IPS-18c (cell line): ENCODE results near the gene ABHD4.
"Not testable (repeated sequence)": the region's sequence is repeated elsewhere in the genome, so short reads cannot be mapped to it uniquely, and the experiment has no call there.

ENCODE experiments used
- H3K4me3 ChIP-seq: 2 replicates; pipeline ENCODE4 v1.7.0; 2013; ENCODE audit warnings: low read depth, mild to moderate bottlenecking, low read length, moderate library complexity; ENCODE audit not compliant: insufficient read depth
- H3K9me3 ChIP-seq: one replicate; pipeline ENCODE4 v1.6.1; 2013; ENCODE audit warnings: mild to moderate bottlenecking, low read length, moderate library complexity; ENCODE audit not compliant: control insufficient read depth, insufficient read depth

ABHD4 gene

DNA sequence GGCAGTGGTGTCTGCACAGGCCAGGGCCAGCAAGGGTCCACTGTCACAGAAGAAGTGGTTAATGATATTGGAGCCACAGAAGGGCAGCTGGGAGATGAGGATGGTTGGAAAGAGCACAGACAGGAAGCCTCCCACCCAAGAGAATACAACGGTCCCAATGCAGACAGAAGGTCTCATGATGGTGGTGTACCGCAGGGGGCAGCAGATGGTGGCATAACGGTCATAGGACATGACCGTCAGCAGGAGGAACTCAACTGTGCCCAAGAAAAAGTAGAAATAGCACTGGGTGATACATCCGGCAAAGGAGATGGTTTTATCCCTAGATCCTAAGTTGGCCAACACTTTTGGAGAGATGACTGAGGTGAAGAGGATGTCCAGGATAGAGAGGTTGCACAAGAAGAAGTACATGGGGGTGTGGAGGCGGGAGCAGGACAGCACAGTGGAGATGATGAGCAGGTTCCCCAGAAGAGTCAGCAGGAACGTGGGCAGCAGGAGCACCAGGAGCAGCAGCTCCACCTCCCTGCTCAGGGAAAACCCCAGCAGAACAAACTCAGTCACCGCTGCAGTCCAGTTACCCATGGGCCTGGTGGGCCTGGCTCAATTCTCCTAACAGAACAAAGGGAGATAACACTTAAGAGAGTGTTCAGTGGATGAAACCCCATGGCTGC lies 36.3 kb downstream of the ABHD4 start:
- no peak overlapping the region for H3K4me3 ChIP-seq
- H3K9me3 ChIP-seq, result peaks cover 4% of the 10 kb centered on the region

GRCh38 chr14:22635980-22636379 lies 37.9 kb downstream of the ABHD4 start:
- not testable (repeated sequence) for H3K9me3 ChIP-seq, H3K4me3 ChIP-seq

DNA sequence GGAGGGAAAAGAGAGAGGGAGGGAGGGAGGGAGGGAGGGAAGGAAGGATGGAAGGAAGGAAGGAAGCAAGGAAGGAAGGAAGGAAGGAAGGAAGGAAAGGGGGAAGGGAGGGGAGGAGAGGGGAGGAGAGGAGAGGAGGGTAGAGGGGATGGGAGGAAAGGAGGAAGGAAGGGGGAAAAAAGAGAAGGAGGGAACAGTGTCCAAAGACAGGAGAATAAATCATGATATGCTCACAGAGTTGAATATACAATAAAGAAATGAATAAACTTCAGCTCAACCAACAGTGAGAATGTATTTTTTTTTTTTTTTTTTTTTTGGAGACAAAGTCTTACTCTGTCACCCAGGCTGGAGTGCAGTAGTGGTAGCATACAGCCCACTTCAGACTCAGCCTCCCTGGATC lies 42.1 kb downstream of the ABHD4 start:
- Histone ChIP-seq H3K9me3 (no peaks in the 10 kb centered on the region), H3K4me3 (no peak overlapping the region)

DNA sequence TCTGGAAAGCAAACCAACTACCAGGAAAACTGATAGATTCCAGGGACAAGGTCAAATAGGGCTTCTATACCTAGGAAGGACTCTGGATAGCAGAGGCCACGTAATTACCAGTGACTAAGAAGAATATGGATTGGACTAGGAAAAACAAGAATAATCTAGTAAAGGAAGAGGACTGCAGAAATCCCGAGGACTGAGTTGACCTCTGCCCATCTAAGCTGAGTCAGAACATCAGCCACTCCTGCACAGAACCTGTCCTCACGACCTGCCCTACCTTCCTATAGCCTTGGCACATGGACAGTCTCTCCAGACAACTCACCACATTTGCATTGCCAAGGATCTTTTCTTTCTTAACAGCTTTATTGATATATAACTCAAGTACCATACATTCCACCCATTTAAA lies 43.7 kb downstream of the ABHD4 start:
- Histone ChIP-seq H3K4me3 (no peak overlapping the region), H3K9me3 (no peaks in the 10 kb centered on the region)

DNA sequence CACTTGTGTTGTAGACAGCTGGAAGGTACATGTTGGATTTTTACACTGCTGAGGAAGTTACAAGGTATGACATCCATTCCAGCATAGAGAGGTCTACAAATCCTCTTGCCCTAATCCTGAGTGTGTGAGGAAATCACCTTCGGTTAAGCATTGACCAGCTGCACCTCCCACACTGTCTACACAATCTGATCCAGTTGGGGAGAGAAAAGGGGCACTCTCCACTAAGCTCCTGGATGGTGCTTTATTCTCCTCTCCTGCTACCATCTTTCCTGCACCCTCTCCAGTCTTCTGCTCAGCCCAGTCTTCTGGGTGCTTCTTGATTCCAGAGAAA lies 46.2 kb downstream of the ABHD4 start, which contains the start of gene OR6J1:
Gene OR6J1 (minus strand): TSS at position 48 of the 331 bp plus-strand sequence. CDS start 9,541 bp downstream, outside the sequence.
- no peak within 1 kb of the TSS for H3K4me3 ChIP-seq
- H3K9me3 ChIP-seq, result no peaks in the 10 kb centered on the region

GRCh38 chr14:22646570-22647254 lies 48.6 kb downstream of the ABHD4 start:
- H3K4me3 ChIP-seq, result no peak overlapping the region
- no peaks in the 10 kb centered on the region for H3K9me3 ChIP-seq

GRCh38 chr14:22648506-22648905 lies 50.4 kb downstream of the ABHD4 start:
- Histone ChIP-seq H3K4me3 (no peak overlapping the region), H3K9me3 (no peaks in the 10 kb centered on the region)

DNA sequence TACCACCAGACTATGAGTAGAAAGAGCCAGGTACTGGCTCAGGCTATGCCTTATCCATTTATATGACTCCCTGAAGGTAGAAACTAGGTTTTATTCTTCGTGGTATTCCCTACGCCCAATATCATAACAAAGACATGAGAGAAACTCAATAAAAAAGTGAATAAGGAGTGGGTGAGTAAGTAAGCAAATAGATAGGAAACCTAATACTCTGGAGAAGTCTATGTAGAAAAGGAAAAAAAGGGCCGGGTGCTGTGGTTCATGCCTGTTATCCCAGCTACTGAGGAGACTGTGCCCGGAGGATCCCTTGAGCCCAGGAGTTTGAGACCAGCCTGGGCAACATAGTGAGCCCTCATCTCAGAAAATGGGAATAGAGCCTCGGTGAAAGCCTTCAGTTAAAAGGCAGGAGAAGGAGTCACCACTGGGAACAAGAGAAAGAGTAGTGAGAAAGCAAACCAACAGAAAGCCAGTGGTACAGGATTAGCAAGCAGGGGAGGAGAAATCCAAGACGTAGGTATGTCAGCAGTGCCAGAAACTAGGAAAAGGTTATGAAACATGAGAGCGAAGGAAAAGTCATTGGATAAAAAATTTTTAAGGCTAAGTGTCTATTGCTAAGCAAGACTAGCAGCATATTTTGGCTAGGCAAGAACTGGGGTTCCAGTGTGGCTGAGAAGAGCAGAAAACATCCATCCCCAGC lies 52.1 kb downstream of the ABHD4 start:
- Histone ChIP-seq H3K9me3 (no peaks in the 10 kb centered on the region), H3K4me3 (no peak overlapping the region)

- no peaks in the 10 kb centered on the region for H3K9me3 ChIP-seq
- H3K4me3 ChIP-seq, result no peak overlapping the region
Observed at GRCh38 chr14:22650960-22651521, 52.9 kb downstream of the ABHD4 start.

- Histone ChIP-seq H3K9me3 (no peaks in the 10 kb centered on the region), H3K4me3 (no peak overlapping the region)
Observed at GRCh38 chr14:22651586-22651985, 53.5 kb downstream of the ABHD4 start.

- Histone ChIP-seq H3K9me3 (no peaks in the 10 kb centered on the region), H3K4me3 (no peak overlapping the region)
Observed at GRCh38 chr14:22653012-22653621, 55.0 kb downstream of the ABHD4 start.

GRCh38 chr14:22656226-22656625 lies 58.1 kb downstream of the ABHD4 start:
- Histone ChIP-seq H3K9me3 (no peaks in the 10 kb centered on the region), H3K4me3 (no peak overlapping the region)

- no peak overlapping the region for H3K4me3 ChIP-seq
Observed at GRCh38 chr14:22656945-22657731, 59.0 kb downstream of the ABHD4 start.

DNA sequence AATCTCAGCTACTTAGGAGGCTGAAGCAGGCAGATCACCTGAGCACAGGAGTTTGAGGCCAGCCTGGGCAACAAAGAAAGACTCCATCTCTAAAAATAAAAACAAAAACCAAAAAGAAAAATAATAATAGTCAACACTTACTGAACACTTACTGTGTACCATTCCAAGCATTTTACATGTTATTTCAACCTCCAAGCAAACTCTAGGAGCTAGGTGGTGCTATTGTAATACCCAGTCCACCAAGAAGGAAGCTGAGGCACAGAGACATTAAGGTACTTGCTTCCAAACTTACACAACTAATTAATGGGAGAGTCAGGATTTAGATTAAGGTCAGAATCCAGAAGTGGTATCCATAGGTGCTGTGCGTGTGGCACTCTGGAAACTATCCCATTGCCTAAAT lies 59.8 kb downstream of the ABHD4 start:
- Histone ChIP-seq H3K9me3 (no peaks in the 10 kb centered on the region), H3K4me3 (no peak overlapping the region)

More at GRCh38 chr14:22656945-22657731, 59.0 kb downstream of the ABHD4 start:
- H3K9me3 ChIP-seq, result no peaks in the 10 kb centered on the region

DNA sequence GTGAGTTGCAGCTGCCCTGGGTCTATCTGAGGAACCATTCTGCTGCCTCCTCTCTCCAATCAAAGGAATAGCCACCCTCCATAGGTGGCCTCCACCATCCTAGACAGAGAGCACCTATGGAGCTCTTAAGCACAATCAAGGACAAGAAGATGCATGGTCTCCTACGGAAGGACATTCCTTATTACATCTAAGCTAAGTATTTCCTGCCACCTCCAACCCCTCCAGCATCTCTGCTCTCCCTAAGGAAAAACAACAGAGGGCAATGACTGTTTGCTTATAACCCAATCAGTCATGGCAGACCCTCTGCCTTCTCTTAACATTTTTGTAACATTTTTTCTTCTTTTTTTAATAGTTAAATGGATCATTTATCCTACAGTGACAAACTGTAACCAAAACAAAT lies 60.8 kb downstream of the ABHD4 start:
- Histone ChIP-seq H3K4me3 (no peak overlapping the region), H3K9me3 (no peaks in the 10 kb centered on the region)

DNA sequence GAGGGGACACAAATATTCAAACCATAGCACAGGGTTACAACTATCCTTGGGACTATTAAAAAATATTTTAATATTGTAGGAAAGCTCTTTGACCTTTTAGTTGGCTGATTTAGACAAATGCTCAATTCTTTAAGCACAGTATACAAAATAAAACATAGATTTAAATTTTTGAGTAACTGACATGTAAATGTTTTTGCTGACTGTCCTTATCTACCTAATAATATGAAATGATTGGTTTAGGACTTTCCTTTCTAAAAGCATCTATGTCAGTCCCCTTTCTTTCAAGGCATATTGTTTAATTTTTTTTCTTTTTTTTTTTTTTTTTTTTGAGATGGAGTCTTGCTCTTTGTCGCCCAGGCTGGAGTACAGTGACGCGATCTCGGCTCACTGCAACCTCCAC lies 62.6 kb downstream of the ABHD4 start:
- H3K9me3 ChIP-seq, result no peaks in the 10 kb centered on the region
- no peak overlapping the region for H3K4me3 ChIP-seq
